Measurements from ENCODE around the gene SEPTIN6.
A peak's percentile ranks its signal among the peaks of the same experiment; 100 is the strongest.

SEPTIN6 gene

DNA sequence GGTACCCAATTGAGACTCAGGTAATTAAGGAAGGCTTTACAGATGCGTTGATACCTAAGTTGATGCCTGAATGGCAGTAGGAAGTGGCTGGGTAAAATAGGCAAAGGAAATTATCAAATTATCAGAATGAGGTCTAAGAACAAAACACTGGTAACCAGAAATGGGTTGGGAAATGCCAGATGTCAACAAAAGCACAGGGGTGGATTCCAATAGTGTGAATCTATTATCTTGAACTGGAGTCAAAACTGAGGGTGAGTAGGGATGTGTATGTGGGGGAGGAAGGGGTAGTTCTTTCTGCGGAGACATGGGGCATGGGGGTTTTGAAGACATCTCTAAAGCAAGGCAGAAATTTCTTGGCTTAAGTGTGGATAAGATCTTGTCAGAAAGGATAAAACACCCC is 16.0 kb upstream of the SEPTIN6 start:
- CTCF ChIA-PET = no interaction called here
- POLR2A ChIA-PET = no interaction called here
- DNase-seq (ENCODE audit: extremely low spot score) = no peak
- TF ChIP-seq, protein P1, sequence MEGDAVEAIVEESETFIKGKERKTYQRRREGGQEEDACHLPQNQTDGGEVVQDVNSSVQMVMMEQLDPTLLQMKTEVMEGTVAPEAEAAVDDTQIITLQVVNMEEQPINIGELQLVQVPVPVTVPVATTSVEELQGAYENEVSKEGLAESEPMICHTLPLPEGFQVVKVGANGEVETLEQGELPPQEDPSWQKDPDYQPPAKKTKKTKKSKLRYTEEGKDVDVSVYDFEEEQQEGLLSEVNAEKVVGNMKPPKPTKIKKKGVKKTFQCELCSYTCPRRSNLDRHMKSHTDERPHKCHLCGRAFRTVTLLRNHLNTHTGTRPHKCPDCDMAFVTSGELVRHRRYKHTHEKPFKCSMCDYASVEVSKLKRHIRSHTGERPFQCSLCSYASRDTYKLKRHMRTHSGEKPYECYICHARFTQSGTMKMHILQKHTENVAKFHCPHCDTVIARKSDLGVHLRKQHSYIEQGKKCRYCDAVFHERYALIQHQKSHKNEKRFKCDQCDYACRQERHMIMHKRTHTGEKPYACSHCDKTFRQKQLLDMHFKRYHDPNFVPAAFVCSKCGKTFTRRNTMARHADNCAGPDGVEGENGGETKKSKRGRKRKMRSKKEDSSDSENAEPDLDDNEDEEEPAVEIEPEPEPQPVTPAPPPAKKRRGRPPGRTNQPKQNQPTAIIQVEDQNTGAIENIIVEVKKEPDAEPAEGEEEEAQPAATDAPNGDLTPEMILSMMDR (IDR thresholded peaks at IDR 0.05; ENCODE audit: control extremely low read depth, extremely low read depth, low read depth, missing control alignments) = no peak

DNA sequence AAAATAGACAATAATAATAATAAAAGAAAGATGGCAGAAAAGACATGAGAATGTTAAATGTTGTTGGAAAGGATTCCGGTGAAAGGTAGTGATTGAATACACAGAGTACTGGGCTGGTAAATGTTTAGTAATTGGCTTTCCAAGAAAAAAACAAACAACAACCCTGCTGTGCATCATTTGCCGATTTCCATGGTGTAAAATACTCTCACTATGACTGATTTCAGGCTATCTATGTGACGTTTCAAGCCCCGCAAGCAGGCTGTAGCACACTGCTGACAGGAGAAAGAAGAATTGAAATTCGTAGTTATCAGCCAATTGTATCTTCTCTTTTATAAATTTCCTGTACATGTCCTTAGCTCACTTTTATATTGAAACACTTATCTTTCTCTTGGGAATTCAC is 13.6 kb upstream of the SEPTIN6 start:
- CTCF ChIA-PET = interaction anchor here (1.3 kb wide), 1 partner anchor 189 kb away, joined by 3 read pairs; no protein-coding TSS in a partner anchor
- POLR2A ChIA-PET = no interaction called here
- DNase-seq (ENCODE audit: extremely low spot score) = no peak
- TF ChIP-seq, protein P1 (IDR thresholded peaks at IDR 0.05; ENCODE audit: control extremely low read depth, extremely low read depth, low read depth, missing control alignments) = no peak

DNA sequence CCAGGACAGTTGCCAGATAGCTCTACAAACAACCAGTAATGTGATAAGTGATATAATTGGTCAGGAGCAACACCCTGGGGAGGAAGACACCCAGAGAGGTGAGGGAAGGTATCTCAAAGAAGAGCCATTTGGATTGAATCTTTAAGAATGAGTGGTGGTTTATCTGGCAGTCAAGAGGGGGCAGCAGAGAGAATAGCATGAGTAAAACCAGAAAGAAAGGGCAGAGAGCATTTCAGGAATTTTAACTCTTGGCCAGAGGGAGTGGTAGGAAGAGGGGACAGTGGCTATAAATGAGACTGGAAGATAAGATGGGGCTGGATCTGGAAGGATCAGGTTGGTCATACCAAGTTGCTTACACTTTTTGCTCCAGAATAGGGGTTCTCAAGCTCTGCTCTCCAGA is 5.9 kb upstream of the SEPTIN6 start:
- DNase-seq (ENCODE audit: extremely low spot score) = no peak
- CTCF ChIA-PET = interaction anchor here (0.6 to 2.3 kb wide), 10 partner anchors 10 to 81 kb away, joined by 3 to 9 read pairs (median 3); no protein-coding TSS in a partner anchor
- TF ChIP-seq, protein P1 (IDR thresholded peaks at IDR 0.05; ENCODE audit: control extremely low read depth, extremely low read depth, low read depth, missing control alignments) = peak; percentile 45
- POLR2A ChIA-PET = no interaction called here

DNA sequence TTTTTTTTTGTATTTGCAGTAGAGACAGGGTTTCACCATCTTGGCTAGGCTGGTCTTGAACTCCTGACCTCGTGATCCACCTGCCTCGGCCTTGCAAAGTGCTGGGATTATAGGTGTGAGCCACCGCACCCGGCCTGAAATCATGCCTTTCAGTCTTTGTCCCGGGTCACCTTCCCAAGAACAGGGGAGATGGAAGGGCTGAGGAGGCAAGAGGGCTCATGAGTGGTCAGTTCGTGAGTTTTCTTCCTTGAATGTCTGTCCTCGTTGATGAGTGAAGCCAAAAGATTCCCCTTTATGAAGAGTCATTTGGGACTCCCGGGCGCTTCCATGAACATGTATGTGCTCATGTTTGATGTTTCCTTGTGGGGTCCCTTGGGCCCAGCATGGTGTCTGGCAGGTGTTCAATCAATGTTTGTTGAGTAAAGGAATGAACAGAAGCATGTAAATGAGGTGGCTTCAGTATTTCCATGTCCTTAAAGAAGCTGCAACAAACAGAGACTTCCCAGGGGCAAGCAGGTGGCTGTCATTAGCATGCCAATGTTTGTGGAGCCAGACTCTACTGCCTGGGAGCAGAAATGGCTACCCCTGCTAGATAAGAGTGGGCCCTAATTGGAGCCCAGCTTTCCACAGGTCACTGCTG is 3.4 kb upstream of the SEPTIN6 start:
- TF ChIP-seq, protein P1 (IDR thresholded peaks at IDR 0.05; ENCODE audit: control extremely low read depth, extremely low read depth, low read depth, missing control alignments) = no peak
- ChIA-PET POLR2A (no interaction called here), CTCF (interaction anchor here (0.9 to 1.1 kb wide), 4 partner anchors 11 to 517 kb away, joined by 3 read pairs; no protein-coding TSS in a partner anchor)
- DNase-seq (ENCODE audit: extremely low spot score) = no peak

DNA sequence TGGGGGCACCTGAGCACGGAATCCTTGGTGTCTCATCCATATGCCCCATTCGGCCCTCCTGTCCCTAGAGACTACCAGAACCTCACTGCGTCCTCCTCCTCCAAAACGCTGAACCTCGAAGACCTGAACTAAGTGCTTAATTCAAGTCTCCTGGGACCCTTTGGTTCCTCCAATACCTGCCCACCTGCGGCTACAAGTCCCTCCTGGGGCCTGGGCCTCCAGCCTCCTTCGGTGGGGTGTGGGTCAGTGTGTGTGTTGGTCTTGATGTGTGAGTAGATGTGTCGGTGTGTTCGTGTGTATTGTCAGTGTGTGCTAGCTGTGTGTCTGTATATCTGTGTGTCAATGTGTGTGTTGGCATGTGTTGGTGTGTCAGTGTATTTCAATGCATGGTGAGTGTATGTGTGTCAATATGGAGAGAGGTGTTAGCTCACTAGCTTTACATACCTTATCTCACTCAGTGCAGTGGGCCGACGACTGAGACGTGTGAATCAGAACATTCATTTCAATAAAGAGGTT is 2.6 kb upstream of the SEPTIN6 start:
- POLR2A ChIA-PET = no interaction called here

More for the DNA sequence above, 2.6 kb upstream of the SEPTIN6 start:
- DNase-seq (ENCODE audit: extremely low spot score) = no peak
- TF ChIP-seq, protein P1 (IDR thresholded peaks at IDR 0.05; ENCODE audit: control extremely low read depth, extremely low read depth, low read depth, missing control alignments) = no peak
- CTCF ChIA-PET = interaction anchor here (1.0 to 2.6 kb wide), 7 partner anchors 10 to 518 kb away, joined by 3 to 7 read pairs (median 3); no protein-coding TSS in a partner anchor
